Neural cell (in vitro differentiated cells): Measurements from ENCODE around the gene TLCD3A. TPM values are rescaled to one million over a fixed set of nuclear protein-coding genes. Genes with fewer than 3 reads are reported as not detected.

Source experiments
- H2AFZ ChIP-seq: fragments of 200-600, 300-800 bp; sonication (generic), shearing (Covaris generic); 2 replicates; pipeline ENCODE4 v1.6.0; 2014; ENCODE audit warnings: low read depth, mild to moderate bottlenecking, antibody characterized with exemption, low read length, moderate library complexity
- H3F3A ChIP-seq: fragments of 200-600 bp; shearing (Covaris generic); 2 replicates; pipeline ENCODE4 v1.6.1; 2016; ENCODE audit warnings: mild to moderate bottlenecking, moderate library complexity, mixed read lengths, antibody characterized with exemption, low read length; ENCODE audit not compliant: insufficient read depth, poor library complexity, severe bottlenecking
- H3K27ac ChIP-seq: fragments of 200-600, 300-800 bp; sonication (generic), shearing (Covaris generic); 2 replicates; pipeline ENCODE4 v1.5.1; 2014; ENCODE audit warnings: mild to moderate bottlenecking, low read length, moderate library complexity
- H3K27me3 ChIP-seq: fragments of 300-800, 200-600 bp; sonication (generic), shearing (Covaris generic); 2 replicates; pipeline ENCODE4 v1.6.0; 2014; ENCODE audit warnings: mild to moderate bottlenecking, low read depth, low read length, moderate library complexity; ENCODE audit not compliant: insufficient read depth
- H3K36me3 ChIP-seq: fragments of 300-800, 200-600 bp; sonication (generic), shearing (Covaris generic); 2 replicates; pipeline ENCODE4 v1.5.1; 2014; ENCODE audit warnings: mild to moderate bottlenecking, antibody characterized with exemption, low read length, moderate library complexity; ENCODE audit not compliant: insufficient read depth
- H3K4me2 ChIP-seq: fragments of 300-800, 200-600 bp; sonication (generic), shearing (Covaris generic); 2 replicates; pipeline ENCODE4 v1.6.0; 2014; ENCODE audit warnings: mild to moderate bottlenecking, low read length
- H3K4me3 ChIP-seq: fragments of 300-800, 200-600 bp; sonication (generic), shearing (Covaris generic); 2 replicates; pipeline ENCODE4 v1.5.1; 2014; ENCODE audit warnings: mild to moderate bottlenecking, low read length, moderate library complexity
- H3K79me2 ChIP-seq: fragments of 200-600 bp; shearing (Covaris generic); replicated peaks from 2 replicates; pipeline ENCODE4 v1.6.0; 2014; ENCODE audit warnings: mild to moderate bottlenecking, low read length, moderate library complexity; ENCODE audit not compliant: insufficient read depth
- H3K9ac ChIP-seq: fragments of 300-800, 200-600 bp; sonication (generic), shearing (Covaris generic); 2 replicates; pipeline ENCODE4 v1.6.1; 2016; ENCODE audit warnings: mild to moderate bottlenecking, low read length, mixed read lengths
- H3K9me2 ChIP-seq: fragments of 200-600 bp; shearing (Covaris generic); 2 replicates; pipeline ENCODE4 v1.6.1; 2016; ENCODE audit warnings: mild to moderate bottlenecking, low read length, mixed read lengths; ENCODE audit not compliant: insufficient read depth
- H3K9me3 ChIP-seq: fragments of 200-600, 300-800 bp; sonication (generic), shearing (Covaris generic); 2 replicates; pipeline ENCODE4 v1.6.1; 2016; ENCODE audit warnings: mild to moderate bottlenecking, mixed run types, low read length, moderate library complexity, mixed read lengths
- H4K20me1 ChIP-seq: fragments of 200-600 bp; shearing (Covaris generic); 2 replicates; pipeline ENCODE4 v1.6.1; 2016; ENCODE audit warnings: mild to moderate bottlenecking, mixed run types; ENCODE audit not compliant: insufficient read depth
- CTCF ChIP-seq: fragments of 450-650 bp; IDR thresholded peaks from 2 replicates; pipeline ENCODE4 v1.5.1; 2014; ENCODE audit warnings: antibody characterized with exemption, mild to moderate bottlenecking, moderate library complexity; ENCODE audit not compliant: poor library complexity, severe bottlenecking
- EP300 ChIP-seq: fragments of 450-650 bp; conservative IDR thresholded peaks from 2 replicates; pipeline ENCODE4 v1.6.1; 2014; ENCODE audit warnings: antibody characterized with exemption, mild to moderate bottlenecking, moderate library complexity; ENCODE audit not compliant: poor library complexity, severe bottlenecking
- EZH2 ChIP-seq: fragments of 200-600, 300-800 bp; shearing (Covaris generic), sonication (generic); IDR thresholded peaks from 2 replicates; pipeline ENCODE4 v1.6.1; 2014; ENCODE audit warnings: antibody characterized with exemption, low read length, borderline replicate concordance, mild to moderate bottlenecking; ENCODE audit not compliant: insufficient read depth, poor library complexity, severe bottlenecking
- MXI1 ChIP-seq: fragments of 450-650 bp; conservative IDR thresholded peaks from 2 replicates; pipeline ENCODE4 v1.6.1; 2014; ENCODE audit warnings: antibody characterized with exemption, mild to moderate bottlenecking; ENCODE audit not compliant: poor library complexity, severe bottlenecking
- POLR2AphosphoS5 ChIP-seq: IDR thresholded peaks from 2 replicates; pipeline ENCODE4 v1.6.1; 2012
- RAD21 ChIP-seq: fragments of 450-650 bp; conservative IDR thresholded peaks from 2 replicates; pipeline ENCODE4 v1.6.1; 2014; ENCODE audit warnings: antibody characterized with exemption, mild to moderate bottlenecking, moderate library complexity
- SMC3 ChIP-seq: fragments of 450-650 bp; conservative IDR thresholded peaks from 2 replicates; pipeline ENCODE4 v1.6.1; 2014; ENCODE audit warnings: antibody characterized with exemption, mild to moderate bottlenecking, moderate library complexity; ENCODE audit not compliant: poor library complexity
- TAF1 ChIP-seq: IDR thresholded peaks from 2 replicates; pipeline ENCODE4 v1.6.1; 2012; ENCODE audit warnings: low read depth
- polyA plus RNA-seq: library from polyadenylated mRNA; depleted of rRNA; stranded (reverse); fragments of >200 nt; gene quantifications from 2 replicates; pipeline ENCODE4 v1.2.3, GENCODE V29; 2014
- TF ChIP-seq, protein P1 (sequence below): IDR thresholded peaks from 2 replicates; pipeline ENCODE4 v1.6.1; 2012; ENCODE audit warnings: borderline replicate concordance

Gene TLCD3A
- polyA plus RNA-seq, 1 donor from 2014 or later = 17.0 TPM

DNA sequence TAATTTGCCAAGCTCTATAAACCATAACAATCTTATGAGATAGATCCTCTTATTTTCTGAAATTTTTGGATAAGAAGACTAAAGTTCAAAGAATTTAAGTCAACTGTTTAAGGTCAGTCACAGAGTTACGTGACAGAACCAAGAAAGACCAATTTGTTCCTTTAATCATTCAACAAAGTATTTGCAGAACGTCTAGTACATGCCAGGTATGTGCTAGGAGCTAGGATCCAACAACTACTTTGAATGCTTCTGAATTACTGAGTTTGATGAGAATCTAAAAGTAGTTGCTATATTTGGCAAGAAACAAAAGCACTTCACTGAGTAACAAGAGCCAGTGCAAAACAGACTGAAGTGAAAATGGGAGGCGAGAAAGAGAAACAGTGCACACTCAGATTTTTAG lies 34.7 kb downstream of the TLCD3A start:
- Histone ChIP-seq H3K4me2 (no peak overlapping the region), H3K27me3 (no peaks in the 10 kb centered on the region), H2AFZ (no peak overlapping the region), H3K9me3 (no peaks in the 10 kb centered on the region), H3K36me3 (peaks cover 6% of the 10 kb centered on the region), H3K27ac (no peak overlapping the region), H3K9ac (no peak overlapping the region), H3K79me2 (no peaks in the 10 kb centered on the region), H3K4me3 (no peak overlapping the region), H4K20me1 (no peaks in the 10 kb centered on the region), H3K9me2 (no peaks in the 10 kb centered on the region), H3F3A (no peaks in the 10 kb centered on the region)
- TF ChIP-seq POLR2AphosphoS5 (no peak), CTCF (no peak), SMC3 (no peak), MXI1 (no peak), TAF1 (no peak), RAD21 (no peak), EP300 (no peak), EZH2 (no peak)
- TF ChIP-seq, protein P1, sequence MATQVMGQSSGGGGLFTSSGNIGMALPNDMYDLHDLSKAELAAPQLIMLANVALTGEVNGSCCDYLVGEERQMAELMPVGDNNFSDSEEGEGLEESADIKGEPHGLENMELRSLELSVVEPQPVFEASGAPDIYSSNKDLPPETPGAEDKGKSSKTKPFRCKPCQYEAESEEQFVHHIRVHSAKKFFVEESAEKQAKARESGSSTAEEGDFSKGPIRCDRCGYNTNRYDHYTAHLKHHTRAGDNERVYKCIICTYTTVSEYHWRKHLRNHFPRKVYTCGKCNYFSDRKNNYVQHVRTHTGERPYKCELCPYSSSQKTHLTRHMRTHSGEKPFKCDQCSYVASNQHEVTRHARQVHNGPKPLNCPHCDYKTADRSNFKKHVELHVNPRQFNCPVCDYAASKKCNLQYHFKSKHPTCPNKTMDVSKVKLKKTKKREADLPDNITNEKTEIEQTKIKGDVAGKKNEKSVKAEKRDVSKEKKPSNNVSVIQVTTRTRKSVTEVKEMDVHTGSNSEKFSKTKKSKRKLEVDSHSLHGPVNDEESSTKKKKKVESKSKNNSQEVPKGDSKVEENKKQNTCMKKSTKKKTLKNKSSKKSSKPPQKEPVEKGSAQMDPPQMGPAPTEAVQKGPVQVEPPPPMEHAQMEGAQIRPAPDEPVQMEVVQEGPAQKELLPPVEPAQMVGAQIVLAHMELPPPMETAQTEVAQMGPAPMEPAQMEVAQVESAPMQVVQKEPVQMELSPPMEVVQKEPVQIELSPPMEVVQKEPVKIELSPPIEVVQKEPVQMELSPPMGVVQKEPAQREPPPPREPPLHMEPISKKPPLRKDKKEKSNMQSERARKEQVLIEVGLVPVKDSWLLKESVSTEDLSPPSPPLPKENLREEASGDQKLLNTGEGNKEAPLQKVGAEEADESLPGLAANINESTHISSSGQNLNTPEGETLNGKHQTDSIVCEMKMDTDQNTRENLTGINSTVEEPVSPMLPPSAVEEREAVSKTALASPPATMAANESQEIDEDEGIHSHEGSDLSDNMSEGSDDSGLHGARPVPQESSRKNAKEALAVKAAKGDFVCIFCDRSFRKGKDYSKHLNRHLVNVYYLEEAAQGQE = no peak

DNA sequence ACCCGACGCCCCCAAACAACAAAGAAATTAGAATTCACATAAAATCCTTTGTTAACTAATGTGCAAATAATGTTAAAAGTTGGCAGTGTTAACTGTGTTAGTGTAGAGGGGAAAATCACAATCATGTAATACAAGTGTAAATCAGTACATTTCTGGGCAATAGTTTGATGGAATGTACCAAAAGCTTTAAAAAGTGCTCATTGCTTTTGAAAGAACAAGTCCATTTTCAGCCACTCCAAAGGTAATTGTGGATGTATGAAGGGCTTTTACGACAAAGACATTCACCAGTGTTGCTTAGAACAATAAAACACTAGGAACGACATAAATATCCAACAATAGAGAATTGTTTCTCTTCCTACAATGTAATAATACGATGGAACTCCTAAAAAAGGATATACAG lies 40.6 kb downstream of the TLCD3A start:
- no peak overlapping the region for H3K27ac ChIP-seq
- H3K4me2 ChIP-seq = no peak overlapping the region
- H3K36me3 ChIP-seq = peaks cover 13% of the 10 kb centered on the region
- no peak overlapping the region for H2AFZ ChIP-seq
- no peak overlapping the region for H3K9ac ChIP-seq
- no peaks in the 10 kb centered on the region for H4K20me1 ChIP-seq
- H3F3A ChIP-seq = no peaks in the 10 kb centered on the region
- H3K4me3 ChIP-seq = no peak overlapping the region
- no peaks in the 10 kb centered on the region for H3K9me2 ChIP-seq
- no peaks in the 10 kb centered on the region for H3K9me3 ChIP-seq
- TF ChIP-seq EP300 (no peak), TAF1 (no peak), MXI1 (no peak), RAD21 (no peak), EZH2 (no peak), CTCF (no peak), POLR2AphosphoS5 (no peak), SMC3 (no peak)
- TF ChIP-seq, protein P1 = no peak
- H3K79me2 ChIP-seq = no peaks in the 10 kb centered on the region
- H3K27me3 ChIP-seq = no peaks in the 10 kb centered on the region
